ENCODE measurements around the gene GPR15LG. TPM values are rescaled to one million over a fixed set of nuclear protein-coding genes. Genes with fewer than 3 reads are reported as not detected.
"Not testable (repeated sequence)": the region's sequence is repeated elsewhere in the genome, so short reads cannot be mapped to it uniquely, and the experiment has no call there.

Gene GPR15LG
- total and polyA plus RNA-seq, 2 experiments from 2014 or later = not detected

GRCh38 chr10:84139126-84140035 is 34.2 kb upstream of the GPR15LG start, which contains the start of gene GHITM:
Gene GHITM (plus strand): TSS chr10:84139509. CDS start chr10:84141501, 1,992 bp downstream.
- TF ChIP-seq, protein P1, sequence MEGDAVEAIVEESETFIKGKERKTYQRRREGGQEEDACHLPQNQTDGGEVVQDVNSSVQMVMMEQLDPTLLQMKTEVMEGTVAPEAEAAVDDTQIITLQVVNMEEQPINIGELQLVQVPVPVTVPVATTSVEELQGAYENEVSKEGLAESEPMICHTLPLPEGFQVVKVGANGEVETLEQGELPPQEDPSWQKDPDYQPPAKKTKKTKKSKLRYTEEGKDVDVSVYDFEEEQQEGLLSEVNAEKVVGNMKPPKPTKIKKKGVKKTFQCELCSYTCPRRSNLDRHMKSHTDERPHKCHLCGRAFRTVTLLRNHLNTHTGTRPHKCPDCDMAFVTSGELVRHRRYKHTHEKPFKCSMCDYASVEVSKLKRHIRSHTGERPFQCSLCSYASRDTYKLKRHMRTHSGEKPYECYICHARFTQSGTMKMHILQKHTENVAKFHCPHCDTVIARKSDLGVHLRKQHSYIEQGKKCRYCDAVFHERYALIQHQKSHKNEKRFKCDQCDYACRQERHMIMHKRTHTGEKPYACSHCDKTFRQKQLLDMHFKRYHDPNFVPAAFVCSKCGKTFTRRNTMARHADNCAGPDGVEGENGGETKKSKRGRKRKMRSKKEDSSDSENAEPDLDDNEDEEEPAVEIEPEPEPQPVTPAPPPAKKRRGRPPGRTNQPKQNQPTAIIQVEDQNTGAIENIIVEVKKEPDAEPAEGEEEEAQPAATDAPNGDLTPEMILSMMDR (IDR thresholded peaks at IDR 0.05; ENCODE audit: low read depth, low read length) = peak; percentile 37
- Histone ChIP-seq H3K4me1 (ENCODE audit: low read depth) (peaks cover 7% of the 10 kb centered on the region), H3K4me3 (peak within 1 kb of the TSS; percentile 79), H3K9me3 (ENCODE audit: low read depth) (no peaks in the 10 kb centered on the region), H3K27me3 (peaks cover 11% of the 10 kb centered on the region), H3K36me3 (peaks cover 21% of the 10 kb centered on the region), H3K27ac (peak within 1 kb of the TSS; percentile 98)
- peak; percentile 99 for DNase-seq (ENCODE audit: low read depth in 1 of 2, low spot score in 1 of 2)

DNA sequence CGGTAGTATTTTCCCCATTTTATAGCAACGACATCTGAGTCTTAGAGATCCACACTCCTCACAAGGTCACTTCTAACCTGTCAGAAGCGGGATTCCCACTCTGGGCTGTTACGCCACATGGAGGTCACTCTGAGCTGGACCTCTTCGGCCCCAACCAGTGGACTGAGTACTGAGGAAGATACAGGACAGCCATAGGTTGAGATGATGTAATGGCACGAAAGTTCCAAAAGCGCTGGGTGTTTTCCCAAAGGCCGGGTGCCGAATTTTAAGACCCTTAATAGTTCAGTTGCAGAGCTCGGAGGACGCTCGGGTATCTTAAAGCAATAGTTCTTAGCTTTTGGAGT is 33.6 kb upstream of the GPR15LG start:
- Histone ChIP-seq H3K27ac (peak overlapping the region; percentile 98), H3K27me3 (peaks cover 9% of the 10 kb centered on the region), H3K36me3 (peaks cover 27% of the 10 kb centered on the region), H3K9me3 (ENCODE audit: low read depth) (no peaks in the 10 kb centered on the region), H3K4me1 (ENCODE audit: low read depth) (peaks cover 7% of the 10 kb centered on the region), H3K4me3 (peak overlapping the region; percentile 79)
- DNase-seq (ENCODE audit: low read depth in 1 of 2, low spot score in 1 of 2) = peak; percentile 9 to 33
- TF ChIP-seq, protein P1 (IDR thresholded peaks at IDR 0.05; ENCODE audit: low read depth, low read length) = no peak

DNA sequence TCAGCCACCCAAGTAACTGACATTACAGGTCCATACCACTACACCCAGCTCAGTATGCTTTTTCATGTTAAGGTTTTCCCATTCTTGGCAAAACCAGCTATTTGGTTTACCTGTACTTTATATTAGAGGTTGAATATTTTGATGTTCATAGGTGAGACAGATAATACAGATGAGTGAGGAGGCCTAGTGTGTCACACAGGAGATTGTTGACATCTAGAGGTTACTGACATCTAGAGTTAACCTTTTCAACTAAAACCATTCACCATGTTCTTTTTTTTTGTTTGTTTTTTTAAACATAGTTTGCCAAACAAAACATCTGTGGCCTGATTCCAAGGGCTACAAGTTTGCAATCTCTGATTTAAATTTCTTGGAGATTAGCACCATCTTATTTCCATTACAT is 26.3 kb upstream of the GPR15LG start:
- TF ChIP-seq, protein P1 (IDR thresholded peaks at IDR 0.05; ENCODE audit: low read depth, low read length) = no peak
- H3K36me3 ChIP-seq = peaks cover 79% of the 10 kb centered on the region

DNA sequence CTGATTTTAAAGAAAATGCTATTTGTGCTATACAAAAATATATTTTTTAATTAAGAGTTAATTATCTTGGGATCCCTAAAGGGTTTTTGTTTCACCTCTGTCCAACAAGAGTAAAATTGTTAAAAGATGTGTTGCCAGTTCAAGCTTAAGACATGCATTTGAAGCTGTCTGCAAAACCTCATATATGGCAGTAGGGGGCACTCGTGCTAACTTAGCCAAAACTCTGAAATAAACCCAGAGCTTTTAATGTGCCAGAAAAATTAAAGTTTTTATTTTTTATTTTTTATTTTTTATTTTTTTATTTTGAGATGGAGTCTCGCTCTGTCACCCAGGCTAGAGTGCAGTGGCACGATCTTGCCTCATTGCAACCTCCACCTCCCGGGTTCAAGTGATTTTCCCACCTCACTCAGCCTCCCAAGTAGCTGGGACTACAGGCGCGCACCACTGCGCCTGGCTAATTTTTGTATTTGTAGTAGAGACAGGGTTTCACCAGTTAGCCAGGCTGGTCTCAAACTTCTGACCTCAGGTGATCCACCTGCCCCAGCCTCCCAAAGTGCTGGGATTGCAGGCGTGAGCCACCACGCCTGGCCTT is 25.5 kb upstream of the GPR15LG start:
- H3K4me3 ChIP-seq; H3K9me3 ChIP-seq (ENCODE audit: low read depth); H3K4me1 ChIP-seq (ENCODE audit: low read depth); H3K27me3 ChIP-seq; H3K27ac ChIP-seq: not testable (repeated sequence)
- TF ChIP-seq, protein P1 (IDR thresholded peaks at IDR 0.05; ENCODE audit: low read depth, low read length) = peak; percentile 73
- H3K36me3 ChIP-seq = peaks cover 79% of the 10 kb centered on the region
- peak; percentile 54 to 62 for DNase-seq (ENCODE audit: low read depth in 1 of 2, low spot score in 1 of 2)

More for the DNA sequence above, 26.3 kb upstream of the GPR15LG start:
- no peak for DNase-seq (ENCODE audit: low read depth in 1 of 2, low spot score in 1 of 2)
- no peaks in the 10 kb centered on the region for H3K9me3 ChIP-seq (ENCODE audit: low read depth)
- H3K27ac ChIP-seq = no peak overlapping the region
- no peaks in the 10 kb centered on the region for H3K27me3 ChIP-seq
- H3K4me3 ChIP-seq = no peak overlapping the region
- H3K4me1 ChIP-seq (ENCODE audit: low read depth) = no peaks in the 10 kb centered on the region

DNA sequence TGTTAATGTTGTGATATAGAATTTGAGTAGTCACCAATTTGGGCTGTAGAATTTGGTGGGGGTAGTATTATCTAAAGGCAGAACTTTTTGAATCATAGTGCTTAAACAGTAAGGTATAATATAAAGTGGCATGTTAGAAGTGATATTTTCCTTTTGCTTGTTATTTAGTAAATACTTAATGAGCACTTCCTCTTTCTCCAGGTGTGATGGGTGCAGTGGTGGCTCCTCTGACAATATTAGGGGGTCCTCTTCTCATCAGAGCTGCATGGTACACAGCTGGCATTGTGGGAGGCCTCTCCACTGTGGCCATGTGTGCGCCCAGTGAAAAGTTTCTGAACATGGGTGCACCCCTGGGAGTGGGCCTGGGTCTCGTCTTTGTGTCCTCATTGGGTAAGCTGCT is 23.7 kb upstream of the GPR15LG start:
- no peaks in the 10 kb centered on the region for H3K9me3 ChIP-seq (ENCODE audit: low read depth)
- H3K4me3 ChIP-seq = no peak overlapping the region
- no peaks in the 10 kb centered on the region for H3K27me3 ChIP-seq
- no peak for DNase-seq (ENCODE audit: low read depth in 1 of 2, low spot score in 1 of 2)
- TF ChIP-seq, protein P1 (IDR thresholded peaks at IDR 0.05; ENCODE audit: low read depth, low read length) = no peak
- peaks cover 71% of the 10 kb centered on the region for H3K36me3 ChIP-seq
- no peak overlapping the region for H3K27ac ChIP-seq
- H3K4me1 ChIP-seq (ENCODE audit: low read depth) = no peaks in the 10 kb centered on the region
